ENCODE data around the gene SLC13A2. TPM values are rescaled to one million over a fixed set of nuclear protein-coding genes. Genes with fewer than 3 reads are reported as not detected.
"Not testable (repeated sequence)": the region's sequence is repeated elsewhere in the genome, so short reads cannot be mapped to it uniquely, and the experiment has no call there.

SLC13A2 gene
- total RNA-seq, 3 donors from 2014 or later (not counting 1 experiment from before 2014, with no cell fraction given): not detected

DNA sequence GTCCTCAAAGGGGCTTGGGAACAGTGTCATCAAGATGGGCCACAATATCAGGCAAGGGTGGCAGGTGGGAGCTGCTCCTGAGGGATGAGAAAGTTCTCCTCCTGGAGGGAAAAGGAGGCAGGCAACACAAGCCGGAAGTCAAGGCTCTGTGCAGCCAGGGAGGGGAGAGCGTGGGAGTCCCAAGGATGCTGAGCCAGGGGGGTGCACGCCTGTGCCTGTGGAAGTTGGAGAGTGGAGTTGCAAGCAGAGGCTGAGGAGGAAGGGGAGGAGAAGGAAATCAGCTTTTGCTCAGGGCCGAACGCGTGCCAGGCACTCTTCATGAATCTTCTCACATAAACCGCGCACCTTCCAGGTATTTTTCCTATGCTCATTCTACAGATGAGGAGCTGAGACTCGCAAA lies 7.4 kb upstream of the SLC13A2 start:
- TF ChIP-seq, protein P1, sequence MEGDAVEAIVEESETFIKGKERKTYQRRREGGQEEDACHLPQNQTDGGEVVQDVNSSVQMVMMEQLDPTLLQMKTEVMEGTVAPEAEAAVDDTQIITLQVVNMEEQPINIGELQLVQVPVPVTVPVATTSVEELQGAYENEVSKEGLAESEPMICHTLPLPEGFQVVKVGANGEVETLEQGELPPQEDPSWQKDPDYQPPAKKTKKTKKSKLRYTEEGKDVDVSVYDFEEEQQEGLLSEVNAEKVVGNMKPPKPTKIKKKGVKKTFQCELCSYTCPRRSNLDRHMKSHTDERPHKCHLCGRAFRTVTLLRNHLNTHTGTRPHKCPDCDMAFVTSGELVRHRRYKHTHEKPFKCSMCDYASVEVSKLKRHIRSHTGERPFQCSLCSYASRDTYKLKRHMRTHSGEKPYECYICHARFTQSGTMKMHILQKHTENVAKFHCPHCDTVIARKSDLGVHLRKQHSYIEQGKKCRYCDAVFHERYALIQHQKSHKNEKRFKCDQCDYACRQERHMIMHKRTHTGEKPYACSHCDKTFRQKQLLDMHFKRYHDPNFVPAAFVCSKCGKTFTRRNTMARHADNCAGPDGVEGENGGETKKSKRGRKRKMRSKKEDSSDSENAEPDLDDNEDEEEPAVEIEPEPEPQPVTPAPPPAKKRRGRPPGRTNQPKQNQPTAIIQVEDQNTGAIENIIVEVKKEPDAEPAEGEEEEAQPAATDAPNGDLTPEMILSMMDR (IDR thresholded peaks at IDR 0.05): no peak
- Histone ChIP-seq H3K4me1 (ENCODE audit: control insufficient read depth, insufficient read depth, low read length) (no peaks in the 10 kb centered on the region), H3K27me3 (ENCODE audit: control insufficient read depth, insufficient read depth, low read length) (no peaks in the 10 kb centered on the region), H3K36me3 (ENCODE audit: control insufficient read depth, insufficient read depth, low read length) (no peaks in the 10 kb centered on the region), H3K4me3 (ENCODE audit: low read length) (no peak overlapping the region), H3K27ac (ENCODE audit: low read length) (no peak overlapping the region), H3K9me3 (ENCODE audit: control insufficient read depth, insufficient read depth, low read length) (no peaks in the 10 kb centered on the region)
- intact Hi-C loops (cut with micrococcal nuclease): no loop called here
- ATAC-seq (no peak), DNase-seq (no peak)
- Mint-ChIP-seq H3K9me3 (no peaks in the 10 kb centered on the region), H3K36me3 (no peaks in the 10 kb centered on the region), H3K27ac (no peak overlapping the region), H3K4me3 (no peak overlapping the region), H3K27me3 (ENCODE audit: low read depth in 2 of 2) (peaks cover 6 to 22% of the 10 kb centered on the region in 2 donors), H3K4me1 (no peaks in the 10 kb centered on the region)
- 87% methylated on average over 8 of the region's 9 CpGs for WGBS (ENCODE audit: insufficient coverage)

DNA sequence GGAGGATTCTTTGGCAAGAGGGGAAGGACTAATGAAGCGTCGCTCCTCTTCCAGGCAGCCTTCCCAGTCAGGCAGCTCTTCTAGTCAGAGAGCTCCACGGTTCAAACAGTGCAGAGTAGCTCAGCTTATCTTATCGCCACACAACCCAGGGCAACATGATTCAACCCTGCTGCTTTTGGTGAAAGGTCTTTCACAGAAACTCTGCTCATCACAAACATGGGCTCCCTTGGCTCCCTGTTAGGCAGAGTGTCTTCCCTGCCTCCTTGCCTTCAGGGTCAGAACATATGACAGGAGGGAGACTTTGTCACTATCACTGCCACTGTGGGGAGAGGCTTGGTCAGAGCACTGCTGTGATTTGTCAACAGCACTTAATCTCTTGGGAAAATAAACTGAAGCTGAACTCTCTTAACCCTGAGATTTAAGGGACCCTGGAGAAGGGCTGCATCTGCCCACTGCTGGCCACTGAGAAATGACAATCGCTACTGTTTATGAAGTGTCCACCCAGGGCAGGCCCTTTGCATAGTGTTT lies 6.9 kb upstream of the SLC13A2 start:
- TF ChIP-seq, protein P1 (IDR thresholded peaks at IDR 0.05): no peak
- Histone ChIP-seq H3K36me3 (ENCODE audit: control insufficient read depth, insufficient read depth, low read length) (no peaks in the 10 kb centered on the region), H3K27ac (ENCODE audit: low read length) (no peak overlapping the region), H3K9me3 (ENCODE audit: control insufficient read depth, insufficient read depth, low read length) (no peaks in the 10 kb centered on the region), H3K27me3 (ENCODE audit: control insufficient read depth, insufficient read depth, low read length) (no peaks in the 10 kb centered on the region), H3K4me1 (ENCODE audit: control insufficient read depth, insufficient read depth, low read length) (no peaks in the 10 kb centered on the region), H3K4me3 (ENCODE audit: low read length) (no peak overlapping the region)
- H3K27me3 Mint-ChIP-seq (ENCODE audit: low read depth in 2 of 2): peaks cover 6 to 22% of the 10 kb centered on the region in 2 donors
- 81% methylated on average over 5 of the region's 5 CpGs for WGBS (ENCODE audit: insufficient coverage)
- no peak overlapping the region for H3K4me3 Mint-ChIP-seq
- H3K9me3 Mint-ChIP-seq: no peaks in the 10 kb centered on the region
- DNase-seq (no peak), ATAC-seq (no peak)
- intact Hi-C loops (cut with micrococcal nuclease): no loop called here
- H3K4me1 Mint-ChIP-seq: no peaks in the 10 kb centered on the region
- H3K27ac Mint-ChIP-seq: no peak overlapping the region
- H3K36me3 Mint-ChIP-seq: no peaks in the 10 kb centered on the region

DNA sequence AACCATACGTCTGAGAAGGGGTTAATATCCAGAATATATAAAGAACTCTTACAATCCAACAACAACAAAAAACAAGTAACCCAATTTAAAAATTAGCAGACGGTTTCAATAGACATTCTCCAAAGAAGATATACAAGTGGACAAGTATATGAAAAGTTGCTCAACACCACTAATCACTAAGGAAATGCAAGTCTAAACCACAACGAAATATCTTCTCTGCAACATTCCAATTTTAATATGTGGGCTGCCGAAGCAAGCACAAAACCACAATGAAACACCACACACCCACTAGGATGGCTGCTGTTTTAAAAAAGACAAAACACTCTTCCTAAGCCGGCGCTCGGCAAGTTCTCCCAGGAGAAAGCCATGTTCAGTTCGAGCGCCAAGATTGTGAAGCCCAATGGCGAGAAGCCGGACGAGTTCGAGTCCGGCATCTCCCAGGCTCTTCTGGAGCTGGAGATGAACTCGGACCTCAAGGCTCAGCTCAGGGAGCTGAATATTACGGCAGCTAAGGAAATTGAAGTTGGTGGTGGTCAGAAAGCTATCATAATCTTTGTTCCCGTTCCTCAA lies 5.9 kb upstream of the SLC13A2 start:
- no peak overlapping the region for H3K4me3 ChIP-seq (ENCODE audit: low read length)
- no peak overlapping the region for H3K4me3 Mint-ChIP-seq
- no peak for ATAC-seq

DNA sequence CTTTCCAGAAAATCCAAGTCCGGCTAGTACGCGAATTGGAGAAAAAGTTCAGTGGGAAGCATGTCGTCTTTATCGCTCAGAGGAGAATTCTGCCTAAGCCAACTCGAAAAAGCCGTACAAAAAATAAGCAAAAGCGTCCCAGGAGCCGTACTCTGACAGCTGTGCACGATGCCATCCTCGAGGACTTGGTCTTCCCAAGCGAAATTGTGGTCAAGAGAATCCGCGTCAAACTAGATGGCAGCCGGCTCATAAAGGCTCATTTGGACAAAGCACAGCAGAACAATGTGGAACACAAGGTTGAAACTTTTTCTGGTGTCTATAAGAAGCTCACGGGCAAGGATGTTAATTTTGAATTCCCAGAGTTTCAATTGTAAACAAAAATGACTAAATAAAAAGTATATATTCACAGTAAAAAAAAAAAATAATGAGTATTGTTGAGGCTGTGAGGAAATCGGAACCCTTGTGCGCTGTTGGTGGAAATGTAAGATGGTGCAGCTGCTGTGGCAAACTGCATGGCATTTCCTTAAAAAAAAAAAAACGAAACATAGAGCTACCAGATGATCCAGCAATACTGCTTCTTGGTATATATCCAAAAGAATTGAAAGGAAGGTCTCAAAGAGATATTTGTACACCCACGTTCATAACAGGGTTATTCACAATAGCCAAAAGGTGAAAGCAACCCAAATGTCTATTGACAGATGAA lies 5.3 kb upstream of the SLC13A2 start:
- ATAC-seq; H3K27me3 ChIP-seq (ENCODE audit: control insufficient read depth, insufficient read depth, low read length); H3K4me3 ChIP-seq (ENCODE audit: low read length); DNase-seq; H3K4me1 Mint-ChIP-seq; H3K36me3 Mint-ChIP-seq; H3K4me1 ChIP-seq (ENCODE audit: control insufficient read depth, insufficient read depth, low read length); H3K36me3 ChIP-seq (ENCODE audit: control insufficient read depth, insufficient read depth, low read length); intact Hi-C loops (cut with micrococcal nuclease); H3K9me3 ChIP-seq (ENCODE audit: control insufficient read depth, insufficient read depth, low read length); H3K4me3 Mint-ChIP-seq; H3K27ac ChIP-seq (ENCODE audit: low read length); H3K27ac Mint-ChIP-seq; H3K9me3 Mint-ChIP-seq: not testable (repeated sequence)
- 86% methylated on average over 15 of the region's 20 CpGs for WGBS (ENCODE audit: insufficient coverage)
- H3K27me3 Mint-ChIP-seq (ENCODE audit: low read depth in 2 of 2): peaks cover 3 to 22% of the 10 kb centered on the region in 2 donors

More for the DNA sequence above, 5.9 kb upstream of the SLC13A2 start:
- Histone ChIP-seq H3K4me1 (ENCODE audit: control insufficient read depth, insufficient read depth, low read length) (no peaks in the 10 kb centered on the region), H3K36me3 (ENCODE audit: control insufficient read depth, insufficient read depth, low read length) (no peaks in the 10 kb centered on the region), H3K27me3 (ENCODE audit: control insufficient read depth, insufficient read depth, low read length) (no peaks in the 10 kb centered on the region), H3K9me3 (ENCODE audit: control insufficient read depth, insufficient read depth, low read length) (no peaks in the 10 kb centered on the region), H3K27ac (ENCODE audit: low read length) (no peak overlapping the region)
- DNase-seq: no peak
- H3K27me3 Mint-ChIP-seq (ENCODE audit: low read depth in 2 of 2): peaks cover 6 to 22% of the 10 kb centered on the region in 2 donors
- H3K4me1 Mint-ChIP-seq: no peaks in the 10 kb centered on the region
- WGBS (ENCODE audit: insufficient coverage): 57% methylated on average over 16 of the region's 17 CpGs
- no peaks in the 10 kb centered on the region for H3K9me3 Mint-ChIP-seq
- H3K36me3 Mint-ChIP-seq: no peaks in the 10 kb centered on the region
- TF ChIP-seq, protein P1 (IDR thresholded peaks at IDR 0.05): no peak
- intact Hi-C loops (cut with micrococcal nuclease): no loop called here
- H3K27ac Mint-ChIP-seq: no peak overlapping the region

All from natural killer cell (primary cell).